LNCaP clone FGC (cell line): ENCODE measurements around the gene EYA3.

ENCODE experiments used
- DNase-seq: peaks from one replicate; pipeline ENCODE4 v3.0.0-alpha.2; 2011; ENCODE audit warnings: low read depth
- H3K4me3 ChIP-seq: 2 replicates; pipeline ENCODE4 v1.5.1; 2011; ENCODE audit warnings: mild to moderate bottlenecking, low read depth, low read length, control low read depth
- TF ChIP-seq, protein P1 (sequence below): IDR thresholded peaks from 2 replicates; pipeline ENCODE4 v1.5.1; 2012; ENCODE audit warnings: mild to moderate bottlenecking; ENCODE audit not compliant: control insufficient read depth, insufficient read depth; ENCODE audit errors: extremely low read depth

Gene EYA3

DNA sequence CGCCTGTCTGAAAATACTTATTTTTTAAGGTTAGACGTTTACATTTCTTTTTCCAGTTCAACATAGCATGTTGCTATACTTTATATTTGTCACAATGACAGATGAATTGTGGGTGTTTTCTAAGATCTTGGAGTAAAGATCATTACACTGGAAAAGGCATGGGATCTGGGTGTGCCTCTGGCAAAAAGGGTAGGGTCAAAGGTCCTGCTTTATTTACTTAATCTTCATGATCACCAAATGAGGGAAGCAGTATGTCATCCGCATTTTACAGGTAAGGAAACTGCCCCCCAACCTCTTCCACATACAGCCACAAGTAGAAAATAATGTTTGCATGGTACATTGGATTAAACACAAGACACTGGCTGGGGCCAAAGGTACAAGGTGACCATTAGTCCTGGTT is 166.1 kb downstream of the EYA3 start:
- TF ChIP-seq, protein P1, sequence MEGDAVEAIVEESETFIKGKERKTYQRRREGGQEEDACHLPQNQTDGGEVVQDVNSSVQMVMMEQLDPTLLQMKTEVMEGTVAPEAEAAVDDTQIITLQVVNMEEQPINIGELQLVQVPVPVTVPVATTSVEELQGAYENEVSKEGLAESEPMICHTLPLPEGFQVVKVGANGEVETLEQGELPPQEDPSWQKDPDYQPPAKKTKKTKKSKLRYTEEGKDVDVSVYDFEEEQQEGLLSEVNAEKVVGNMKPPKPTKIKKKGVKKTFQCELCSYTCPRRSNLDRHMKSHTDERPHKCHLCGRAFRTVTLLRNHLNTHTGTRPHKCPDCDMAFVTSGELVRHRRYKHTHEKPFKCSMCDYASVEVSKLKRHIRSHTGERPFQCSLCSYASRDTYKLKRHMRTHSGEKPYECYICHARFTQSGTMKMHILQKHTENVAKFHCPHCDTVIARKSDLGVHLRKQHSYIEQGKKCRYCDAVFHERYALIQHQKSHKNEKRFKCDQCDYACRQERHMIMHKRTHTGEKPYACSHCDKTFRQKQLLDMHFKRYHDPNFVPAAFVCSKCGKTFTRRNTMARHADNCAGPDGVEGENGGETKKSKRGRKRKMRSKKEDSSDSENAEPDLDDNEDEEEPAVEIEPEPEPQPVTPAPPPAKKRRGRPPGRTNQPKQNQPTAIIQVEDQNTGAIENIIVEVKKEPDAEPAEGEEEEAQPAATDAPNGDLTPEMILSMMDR = no peak
- no peak for DNase-seq
- H3K4me3 ChIP-seq = no peak overlapping the region
